GM06990 (cell line): ENCODE data around the gene TTC27.

Source experiments
- DNase-seq: peaks from one replicate; pipeline ENCODE4 v3.0.0-alpha.2; 2011; ENCODE audit not compliant: insufficient read length; ENCODE audit errors: extremely low read depth
- H3K27me3 ChIP-seq: replicated peaks from 2 replicates; pipeline ENCODE4 v1.6.0; 2011; ENCODE audit warnings: low read length; ENCODE audit not compliant: control insufficient read depth, insufficient read depth
- H3K36me3 ChIP-seq: 2 replicates; pipeline ENCODE4 v1.5.1; 2011; ENCODE audit warnings: low read length; ENCODE audit not compliant: control insufficient read depth, insufficient read depth
- H3K4me3 ChIP-seq: replicated peaks from 2 replicates; pipeline ENCODE4 v1.5.1; 2011; ENCODE audit warnings: low read depth, mild to moderate bottlenecking, control low read depth, low read length
- CTCF ChIP-seq: IDR thresholded peaks from 2 replicates; pipeline ENCODE4 v1.5.1; 2011; ENCODE audit warnings: low read length, control low read depth, mild to moderate bottlenecking, inconsistent platforms; ENCODE audit not compliant: insufficient read depth, poor library complexity, severe bottlenecking

The TTC27 gene

GRCh38 chr2:32806857-32807256 lies 179.0 kb downstream of the TTC27 start:
- Histone ChIP-seq H3K36me3 (no peaks in the 10 kb centered on the region; the same call in 1 of the 2 replicates), H3K27me3 (no peaks in the 10 kb centered on the region), H3K4me3 (no peak overlapping the region)
- no peak for DNase-seq
- no peak for TF ChIP-seq CTCF

DNA sequence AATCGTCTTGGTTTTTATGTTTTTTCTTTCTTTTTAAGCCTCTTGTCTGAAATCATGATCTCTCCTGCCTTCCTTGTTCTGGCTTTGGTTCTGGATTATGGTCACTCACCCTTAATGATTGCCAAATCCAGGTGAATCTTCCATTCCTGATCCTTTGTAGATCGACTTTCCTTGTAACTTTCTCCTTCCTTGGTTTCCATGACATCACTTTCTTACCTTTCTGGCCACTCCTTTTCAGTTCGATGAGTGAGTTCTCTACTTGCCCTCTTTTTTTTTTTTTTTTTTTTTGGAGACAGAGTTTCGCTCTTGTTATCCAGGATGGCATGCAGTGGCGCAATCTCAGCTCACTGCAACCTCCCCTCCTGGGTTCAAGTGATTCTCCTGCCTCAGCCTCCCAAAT lies 179.8 kb downstream of the TTC27 start:
- TF ChIP-seq CTCF: no peak
- H3K27me3 ChIP-seq: no peaks in the 10 kb centered on the region
- no peak overlapping the region for H3K4me3 ChIP-seq
- DNase-seq: no peak
- H3K36me3 ChIP-seq: no peaks in the 10 kb centered on the region; the same call in 1 of the 2 replicates

DNA sequence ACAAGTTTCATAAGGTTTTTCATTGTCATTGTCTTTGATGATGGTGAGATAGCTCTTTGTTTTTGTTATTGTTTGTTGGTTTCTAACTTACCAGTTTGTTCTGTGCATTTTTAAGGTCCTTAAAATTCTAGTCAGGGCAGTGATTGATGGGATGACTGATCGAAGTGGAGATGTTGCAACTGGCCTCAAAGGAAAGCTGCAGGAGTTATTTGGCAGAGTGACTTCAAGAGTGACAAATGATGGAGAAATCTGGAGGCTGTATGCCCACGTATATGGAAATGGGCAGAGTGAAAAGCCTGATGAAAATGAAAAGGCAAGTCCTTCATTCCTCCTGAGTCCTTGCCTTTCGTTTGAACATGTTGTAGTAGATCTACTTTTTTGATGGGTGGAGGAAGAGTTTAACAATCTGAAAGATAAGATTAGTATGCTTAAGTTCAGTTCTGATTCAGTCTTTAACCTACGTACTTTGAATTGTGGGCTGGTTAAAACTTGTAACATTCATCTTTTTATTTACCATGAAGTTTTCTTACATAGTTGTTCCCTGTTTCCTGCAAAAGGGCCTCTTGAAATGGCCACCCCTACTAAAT lies 183.2 kb downstream of the TTC27 start:
- no peak for DNase-seq
- Histone ChIP-seq H3K36me3 (no peaks in the 10 kb centered on the region; the same call in 1 of the 2 replicates), H3K4me3 (no peak overlapping the region), H3K27me3 (no peaks in the 10 kb centered on the region)
- TF ChIP-seq CTCF: no peak

GRCh38 chr2:32811696-32812095 lies 183.8 kb downstream of the TTC27 start:
- no peak for TF ChIP-seq CTCF
- Histone ChIP-seq H3K27me3 (no peaks in the 10 kb centered on the region), H3K4me3 (no peak overlapping the region), H3K36me3 (no peaks in the 10 kb centered on the region; the same call in 1 of the 2 replicates)
- no peak for DNase-seq

GRCh38 chr2:32812316-32812715 lies 184.5 kb downstream of the TTC27 start:
- Histone ChIP-seq H3K27me3 (no peaks in the 10 kb centered on the region), H3K4me3 (no peak overlapping the region), H3K36me3 (no peaks in the 10 kb centered on the region; the same call in 1 of the 2 replicates)
- TF ChIP-seq CTCF: no peak
- DNase-seq: no peak

DNA sequence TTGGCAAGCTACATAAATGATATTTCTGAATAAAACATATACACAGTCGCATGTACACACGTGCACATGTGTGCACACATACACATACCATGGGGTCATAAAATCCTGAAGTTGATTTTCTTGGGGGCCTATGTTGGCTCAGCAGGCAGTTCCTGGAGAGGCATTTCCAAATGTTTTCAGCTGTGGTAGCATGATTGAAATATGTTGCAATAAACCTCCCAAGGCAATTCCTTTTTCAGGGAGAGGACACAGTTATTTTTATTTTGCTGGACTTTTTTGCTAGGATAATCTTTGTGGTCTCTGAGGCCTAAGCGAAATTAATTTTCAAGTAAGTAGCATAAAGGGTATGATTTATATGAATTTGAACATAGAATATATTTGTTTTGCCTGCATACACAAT lies 192.2 kb downstream of the TTC27 start:
- H3K4me3 ChIP-seq: no peak overlapping the region
- DNase-seq: no peak
- no peak for TF ChIP-seq CTCF
- H3K27me3 ChIP-seq: no peaks in the 10 kb centered on the region
- no peaks in the 10 kb centered on the region for H3K36me3 ChIP-seq
